ENCODE data around the gene IL1RAPL2. TPM values are rescaled to one million over a fixed set of nuclear protein-coding genes. Genes with fewer than 3 reads are reported as not detected.
A peak's percentile ranks its signal among the peaks of the same experiment; 100 is the strongest.

The IL1RAPL2 gene
- polyA plus RNA-seq, 2 of the 4 experiments (the other 2 are of a cell fraction), result not detected

GRCh38 chrX:105121186-105121585 is 555.2 kb downstream of the IL1RAPL2 start (continued):
- TF ChIP-seq ATOH8 (CRISPR knock-in tag; IDR thresholded peaks at IDR 0.05; ENCODE audit: low read depth), result no peak
- no peak for TF ChIP-seq MAX (IDR thresholded peaks at IDR 0.05)

- Histone ChIP-seq H3K27ac (no peak overlapping the region), H3K4me1 (no peaks in the 10 kb centered on the region), H3K4me2 (no peak overlapping the region), H3K4me3 (no peak overlapping the region), H3K9me3 (no peaks in the 10 kb centered on the region)
- FAIRE-seq (no peak), DNase-seq (ENCODE audit: low read depth in 1 of 2, low spot score in 1 of 2) (no peak), ATAC-seq (no peak)
- ChIA-PET POLR2A (no interaction called here), CTCF (no interaction called here)
- TF ChIP-seq ZSCAN20 (CRISPR knock-in tag; IDR thresholded peaks at IDR 0.05) (no peak), RCOR1 (IDR thresholded peaks at IDR 0.05; ENCODE audit: low read depth, low read length) (no peak), FOSL2 (IDR thresholded peaks at IDR 0.05) (no peak), FOSL2 (CRISPR knock-in tag; IDR thresholded peaks at IDR 0.05) (no peak), ZFP36 (IDR thresholded peaks at IDR 0.05; ENCODE audit: borderline replicate concordance, partially characterized antibody) (no peak), RFX5 (IDR thresholded peaks at IDR 0.05) (no peak), NR3C1 (IDR thresholded peaks at IDR 0.05) (no peak), CEBPB (IDR thresholded peaks at IDR 0.05) (no peak), USF2 (IDR thresholded peaks at IDR 0.05) (no peak), MYC (IDR thresholded peaks at IDR 0.05; ENCODE audit: borderline replicate concordance, low read length) (no peak), SMC3 (IDR thresholded peaks at IDR 0.05) (no peak), CHD2 (IDR thresholded peaks at IDR 0.05; ENCODE audit: low read length, partially characterized antibody) (no peak), GATA3 (IDR thresholded peaks at IDR 0.05; ENCODE audit: borderline replicate concordance) (no peak)
Observed at GRCh38 chrX:105126201-105126600, 560.2 kb downstream of the IL1RAPL2 start.

GRCh38 chrX:105134273-105134672 is 568.3 kb downstream of the IL1RAPL2 start:
- DNase-seq (ENCODE audit: low read depth in 1 of 2, low spot score in 1 of 2) (no peak), ATAC-seq (no peak), FAIRE-seq (peak; percentile 63)
- H3K4me1 ChIP-seq, result no peaks in the 10 kb centered on the region
- H3K27ac ChIP-seq, result no peak overlapping the region
- no peak overlapping the region for H3K4me2 ChIP-seq
- H3K9me3 ChIP-seq, result no peaks in the 10 kb centered on the region
- no peak overlapping the region for H3K4me3 ChIP-seq
- ChIA-PET CTCF (no interaction called here), POLR2A (no interaction called here)
- TF ChIP-seq NR3C1 (IDR thresholded peaks at IDR 0.05) (no peak), ZSCAN20 (CRISPR knock-in tag; IDR thresholded peaks at IDR 0.05) (no peak), ESRRA (IDR thresholded peaks at IDR 0.05; ENCODE audit: borderline replicate concordance, low read length) (no peak), ELK1 (IDR thresholded peaks at IDR 0.05; ENCODE audit: low read depth, low read length) (no peak), ZC3H11A (IDR thresholded peaks at IDR 0.05) (no peak), USF2 (IDR thresholded peaks at IDR 0.05) (no peak), EP300 (IDR thresholded peaks at IDR 0.05) (no peak), MAFK (IDR thresholded peaks at IDR 0.05; ENCODE audit: partially characterized antibody) (no peak)

- no peak for FAIRE-seq
- no peak for DNase-seq (ENCODE audit: low read depth in 1 of 2, low spot score in 1 of 2)
- ChIA-PET CTCF (no interaction called here), POLR2A (no interaction called here)
- H3K4me1 ChIP-seq, result no peaks in the 10 kb centered on the region
- no peak for ATAC-seq
- H3K9me3 ChIP-seq, result no peaks in the 10 kb centered on the region
- no peak overlapping the region for H3K27ac ChIP-seq
- no peak overlapping the region for H3K4me3 ChIP-seq
- TF ChIP-seq PBX3 (IDR thresholded peaks at IDR 0.05), result no peak
- no peak for TF ChIP-seq HDAC2 (IDR thresholded peaks at IDR 0.05)
- TF ChIP-seq CBX2 (IDR thresholded peaks at IDR 0.05; ENCODE audit: borderline replicate concordance, low read depth), result no peak
- no peak for TF ChIP-seq RNF2 (IDR thresholded peaks at IDR 0.05; ENCODE audit: borderline replicate concordance, low read depth)
- no peak for TF ChIP-seq CEBPB (IDR thresholded peaks at IDR 0.05)
- TF ChIP-seq SREBF2 (IDR thresholded peaks at IDR 0.05), result no peak
- TF ChIP-seq TP53 (CRISPR knock-in tag; IDR thresholded peaks at IDR 0.05), result no peak
- TF ChIP-seq JUN (IDR thresholded peaks at IDR 0.05), result no peak
- TF ChIP-seq KDM5A (IDR thresholded peaks at IDR 0.05), result no peak
- TF ChIP-seq ZNF302 (CRISPR knock-in tag; IDR thresholded peaks at IDR 0.05), result no peak
- no peak for TF ChIP-seq KDM1A (IDR thresholded peaks at IDR 0.05; ENCODE audit: low read depth)
- no peak for TF ChIP-seq ZFP36 (IDR thresholded peaks at IDR 0.05; ENCODE audit: borderline replicate concordance, partially characterized antibody)
- TF ChIP-seq MAX (IDR thresholded peaks at IDR 0.05), result no peak
- no peak for TF ChIP-seq CHD2 (IDR thresholded peaks at IDR 0.05; ENCODE audit: low read length, partially characterized antibody)
- no peak overlapping the region for H3K4me2 ChIP-seq
Observed at GRCh38 chrX:105136786-105137185, 570.8 kb downstream of the IL1RAPL2 start.
